Activated CD4-positive, alpha-beta T cell treated with anti-CD3 and anti-CD28 coated beads for 36 hours (primary cell): ENCODE results near the gene KLF7. TPM values are rescaled to one million over a fixed set of nuclear protein-coding genes. Genes with fewer than 3 reads are reported as not detected.

Source experiments
- ATAC-seq: fragments of 200-7000 bp; cut with Tn5 transposase; one replicate; pipeline ENCODE4 v1.10.0; 2021; ENCODE audit warnings: mild to moderate bottlenecking, moderate library complexity
- CTCF ChIA-PET: fragments of 350-600 bp; sonication (Branson Sonifier 250); formaldehyde crosslinking; loops from one replicate; lab custom pipeline; 2021; ENCODE audit warnings: antibody characterized with exemption; lab: Charles Lee
- POLR2A ChIA-PET: fragments of 350-600 bp; sonication (Branson Sonifier 250); formaldehyde crosslinking; loops from one replicate; lab custom pipeline; 2021; ENCODE audit warnings: antibody characterized with exemption, inconsistent platforms; lab: Charles Lee
- DNase-seq: peaks from one replicate; pipeline ENCODE4 v3.0.0-alpha.2; 2020
- H3K27ac Mint-ChIP-seq: one replicate; pipeline ENCODE4 v1.8.0; 2021; ENCODE audit warnings: mixed read lengths
- H3K27me3 Mint-ChIP-seq: one replicate; pipeline ENCODE4 v1.8.0; 2021; ENCODE audit warnings: mixed read lengths
- H3K36me3 Mint-ChIP-seq: one replicate; pipeline ENCODE4 v1.8.0; 2021; ENCODE audit warnings: low read depth, mixed read lengths
- H3K4me1 Mint-ChIP-seq: one replicate; pipeline ENCODE4 v1.8.0; 2021; ENCODE audit warnings: mixed read lengths
- H3K4me3 Mint-ChIP-seq: one replicate; pipeline ENCODE4 v1.8.0; 2021; ENCODE audit warnings: mild to moderate bottlenecking, moderate library complexity, mixed read lengths
- H3K9me3 Mint-ChIP-seq: one replicate; pipeline ENCODE4 v1.8.0; 2021; ENCODE audit warnings: low read depth, mixed read lengths
- intact Hi-C, 2 experiments: fragments of 100-400 bp; cut with DNase I in 1 of 2; cut with micrococcal nuclease in 1 of 2; formaldehyde crosslinking; loops; one replicate each; pipeline versions ENCODE4 v1.14.2 to v1.15.1; 2022 to 2024; cut with DNase I, micrococcal nuclease
- total RNA-seq, 2 experiments: library from RNA; stranded (reverse); gene quantifications; one replicate each; pipeline ENCODE4 v1.2.3, GENCODE V29; 2021

Gene KLF7
- total RNA-seq, 2 experiments from 2014 or later, result 21.9 to 32.7 TPM

DNA sequence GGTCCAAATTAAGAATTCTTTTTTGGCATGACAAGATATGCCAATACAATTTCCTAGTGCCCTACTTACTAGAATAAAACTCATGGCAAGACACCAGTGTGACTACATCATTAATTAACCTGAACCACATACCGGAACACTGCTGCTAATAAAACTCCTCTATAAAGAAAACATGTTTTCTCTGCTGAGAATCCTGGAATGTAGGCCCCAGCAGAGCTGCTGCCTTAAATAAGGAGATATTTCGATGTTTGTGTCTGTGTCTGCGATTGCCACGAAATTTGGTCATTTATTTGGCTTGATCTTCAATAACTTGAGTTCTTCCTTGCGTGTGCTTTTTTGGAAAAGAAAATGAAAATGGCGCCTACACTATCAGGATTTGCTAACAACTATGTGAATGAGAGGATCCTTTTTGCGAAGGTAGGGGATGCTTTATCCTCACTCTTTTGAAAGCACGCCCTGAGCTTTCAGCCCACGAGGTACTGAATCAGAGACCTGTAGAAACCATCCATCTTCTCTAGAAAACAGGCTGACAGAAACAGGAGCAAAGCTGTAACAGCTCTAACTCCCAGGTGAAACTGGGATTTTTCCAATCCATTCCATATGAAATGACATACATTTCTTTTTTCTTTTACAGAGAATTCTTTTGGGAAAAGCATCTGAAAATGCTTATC is 27.0 kb downstream of the KLF7 start:
- Mint-ChIP-seq H3K4me1 (peaks cover 85% of the 10 kb centered on the region), H3K27ac (no peak overlapping the region), H3K9me3 (no peaks in the 10 kb centered on the region), H3K27me3 (no peaks in the 10 kb centered on the region), H3K4me3 (no peak overlapping the region), H3K36me3 (peaks cover 14% of the 10 kb centered on the region)
- CTCF ChIA-PET, result interaction anchor here (1.1 to 1.3 kb wide), 5 partner anchors 10 to 157 kb away, joined by 3 to 7 read pairs (median 4); no protein-coding TSS in a partner anchor
- POLR2A ChIA-PET, result interaction anchor here (0.6 kb wide), 1 partner anchor 346 kb away, joined by 4 read pairs; no protein-coding TSS in a partner anchor
- no peak for ATAC-seq
- no peak for DNase-seq
- intact Hi-C loops, result no loop called here

DNA sequence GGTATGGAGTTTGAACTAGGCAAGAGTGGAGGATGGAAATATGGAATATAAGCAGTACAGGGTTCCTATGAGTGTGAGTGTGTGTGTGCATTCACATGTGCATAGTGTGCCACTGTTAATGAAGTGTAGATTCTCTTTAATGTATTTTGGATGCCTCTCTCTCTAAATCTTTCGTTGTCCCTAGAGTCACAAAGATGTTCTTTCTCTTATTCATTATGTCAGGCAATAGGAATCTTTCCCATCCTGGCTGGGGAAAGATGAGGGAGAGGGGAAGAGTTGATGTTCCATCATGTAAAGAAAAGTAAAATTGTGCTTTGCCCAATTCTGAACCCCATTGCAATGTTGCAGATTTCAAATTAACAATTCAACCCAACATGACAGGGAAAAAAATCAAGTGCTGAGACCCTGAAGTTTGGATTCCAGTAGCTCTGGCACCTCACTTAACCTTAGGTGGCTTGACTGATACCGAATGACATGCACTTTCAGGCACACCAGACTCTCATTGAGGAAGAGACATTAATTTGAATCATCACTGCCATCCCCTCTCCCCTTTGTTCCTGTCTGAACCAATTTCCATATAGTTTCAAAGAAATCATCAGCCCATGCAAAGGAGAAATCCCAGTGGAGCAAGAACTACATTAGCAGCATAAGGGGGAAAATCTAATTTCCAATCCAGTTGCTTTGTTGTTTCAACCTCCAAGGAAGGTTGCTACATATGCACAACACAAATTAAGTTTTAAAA is 28.0 kb downstream of the KLF7 start:
- no peak for DNase-seq
- Mint-ChIP-seq H3K4me3 (no peak overlapping the region), H3K27me3 (no peaks in the 10 kb centered on the region), H3K27ac (peak overlapping the region; percentile 22), H3K4me1 (peaks cover 82% of the 10 kb centered on the region), H3K9me3 (no peaks in the 10 kb centered on the region), H3K36me3 (peaks cover 15% of the 10 kb centered on the region)
- ChIA-PET CTCF (interaction anchor here (0.7 to 1.3 kb wide), 2 partner anchors 18 to 93 kb away, joined by 3 to 4 read pairs; no protein-coding TSS in a partner anchor), POLR2A (no interaction called here)
- ATAC-seq, result no peak
- intact Hi-C loops, result no loop called here

DNA sequence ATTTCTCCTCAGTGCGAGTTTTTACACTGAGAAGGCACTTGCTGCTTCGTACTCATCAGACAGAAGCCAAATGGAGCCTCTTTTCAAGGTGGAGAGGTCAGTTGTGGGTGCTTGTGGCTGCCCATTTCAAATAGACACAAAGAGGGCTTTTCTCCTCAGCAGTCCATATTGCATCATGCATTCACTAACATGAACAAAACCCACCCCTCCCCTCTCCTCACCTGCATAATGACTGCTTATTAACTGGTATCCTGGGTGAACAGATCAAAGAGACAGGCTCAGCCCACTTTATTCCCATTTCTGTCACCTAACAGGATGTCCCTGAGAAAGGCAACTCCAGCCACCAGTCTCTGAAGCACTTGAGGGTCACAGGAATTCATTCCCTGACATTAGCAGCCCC is 28.9 kb downstream of the KLF7 start:
- ChIA-PET CTCF (interaction anchor here (0.7 to 1.4 kb wide), 2 partner anchors 14 to 94 kb away, joined by 3 read pairs; no protein-coding TSS in a partner anchor), POLR2A (interaction anchor here (0.6 kb wide), 1 partner anchor 1272 kb away, joined by 3 read pairs; no protein-coding TSS in a partner anchor)
- no peak overlapping the region for H3K4me3 Mint-ChIP-seq
- no peaks in the 10 kb centered on the region for H3K27me3 Mint-ChIP-seq
- ATAC-seq (no peak), DNase-seq (no peak)
- H3K4me1 Mint-ChIP-seq, result peaks cover 80% of the 10 kb centered on the region
- no peak overlapping the region for H3K27ac Mint-ChIP-seq
- peaks cover 17% of the 10 kb centered on the region for H3K36me3 Mint-ChIP-seq
- intact Hi-C loops, result no loop called here
- H3K9me3 Mint-ChIP-seq, result no peaks in the 10 kb centered on the region

DNA sequence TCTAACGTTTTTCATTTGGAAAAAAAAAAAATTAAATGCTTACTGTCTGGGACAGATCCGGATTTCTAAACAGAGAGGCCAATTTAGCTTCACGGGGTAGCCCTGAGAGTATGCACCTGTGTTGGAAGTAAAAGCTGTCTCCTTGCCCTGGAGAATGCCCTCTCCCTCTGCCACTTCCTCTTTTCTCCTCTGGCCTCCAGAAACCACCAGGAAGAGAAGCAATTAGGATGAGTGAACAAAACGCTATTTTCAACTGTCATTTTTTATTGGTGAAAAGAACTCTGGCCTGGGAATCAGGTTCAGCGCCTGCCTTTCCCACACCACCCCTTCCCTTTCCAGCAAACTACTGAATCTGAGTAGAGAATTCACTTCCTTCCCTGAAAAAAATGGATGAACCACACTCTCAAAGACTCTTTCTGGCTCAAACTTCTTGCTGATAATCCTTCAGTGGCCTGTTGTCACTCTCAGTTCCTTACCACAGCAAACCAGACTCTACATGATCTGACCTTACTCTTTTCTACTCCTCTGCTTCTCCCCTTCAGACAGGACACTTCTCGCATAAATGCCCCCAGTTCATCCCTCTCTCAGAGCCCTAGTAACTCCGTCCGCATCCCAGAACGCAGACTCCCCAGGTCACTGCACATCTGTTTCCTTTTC is 29.8 kb downstream of the KLF7 start:
- DNase-seq (no peak), ATAC-seq (no peak)
- Mint-ChIP-seq H3K27me3 (no peaks in the 10 kb centered on the region), H3K4me1 (peaks cover 80% of the 10 kb centered on the region), H3K9me3 (no peaks in the 10 kb centered on the region), H3K36me3 (peaks cover 19% of the 10 kb centered on the region), H3K27ac (peak overlapping the region; percentile 52), H3K4me3 (no peak overlapping the region)
- CTCF ChIA-PET, result interaction anchor here (0.7 to 1.4 kb wide), 2 partner anchors 11 to 15 kb away, joined by 3 to 4 read pairs; no protein-coding TSS in a partner anchor
- POLR2A ChIA-PET, result no interaction called here
- intact Hi-C loops, result no loop called here

DNA sequence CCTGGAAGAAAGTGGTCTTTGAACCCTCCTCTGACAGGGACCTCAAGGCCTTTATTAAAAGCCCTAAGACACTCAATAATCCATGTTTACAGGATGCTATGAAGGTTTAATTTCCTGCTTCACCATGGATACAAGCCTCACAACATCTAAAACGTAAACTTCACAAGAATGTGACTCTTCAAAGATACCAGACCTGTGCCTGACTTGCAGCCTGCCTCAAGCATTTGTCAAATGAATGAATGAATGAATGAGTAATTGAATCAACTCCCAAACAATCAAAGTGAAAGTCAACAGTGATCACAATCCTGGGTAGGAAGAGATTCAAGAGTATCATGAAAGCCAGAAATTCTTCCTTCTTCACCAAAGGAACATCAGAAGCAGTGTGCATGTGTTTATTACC is 30.4 kb downstream of the KLF7 start:
- Mint-ChIP-seq H3K4me1 (peaks cover 78% of the 10 kb centered on the region), H3K36me3 (peaks cover 21% of the 10 kb centered on the region), H3K27ac (peak overlapping the region; percentile 52), H3K27me3 (no peaks in the 10 kb centered on the region), H3K9me3 (no peaks in the 10 kb centered on the region), H3K4me3 (no peak overlapping the region)
- ChIA-PET CTCF (interaction anchor here (0.7 to 1.4 kb wide), 3 partner anchors 10 to 16 kb away, joined by 3 to 4 read pairs (median 3); no protein-coding TSS in a partner anchor), POLR2A (no interaction called here)
- intact Hi-C loops, result no loop called here
- peak; percentile 17 for DNase-seq
- ATAC-seq, result peak; percentile 60

DNA sequence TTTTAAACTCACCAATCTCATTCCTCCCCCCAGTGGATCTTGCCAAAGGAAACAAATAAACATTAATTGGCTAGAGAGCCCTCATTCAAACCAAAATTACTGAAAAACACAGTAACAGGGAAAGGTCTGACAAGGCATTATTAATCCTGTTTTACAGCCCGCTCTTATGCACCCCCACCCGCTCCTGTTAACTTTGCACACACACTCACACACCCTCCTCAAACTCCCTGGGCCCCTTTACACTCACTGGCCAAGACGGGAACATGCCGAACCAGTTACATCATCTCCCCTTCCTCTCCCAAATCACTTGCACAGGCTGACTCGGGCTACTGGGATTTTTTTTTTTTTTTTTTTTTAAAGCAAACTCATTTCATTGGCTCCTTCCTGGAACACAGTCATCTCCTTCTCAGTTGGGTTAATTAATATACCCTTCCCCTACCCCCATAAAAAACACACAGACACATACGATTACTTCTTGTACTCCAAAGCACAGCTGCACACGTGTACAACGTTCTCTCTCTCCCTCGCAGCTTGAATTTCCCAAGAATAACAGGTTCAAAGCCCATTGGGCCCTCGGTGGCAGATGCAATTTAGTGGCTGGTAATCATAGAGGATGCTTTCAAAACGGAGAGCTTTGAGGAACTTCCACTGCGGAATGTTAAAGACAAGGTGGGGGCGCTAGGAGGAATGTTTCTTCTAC is 31.8 kb downstream of the KLF7 start:
- Mint-ChIP-seq H3K36me3 (peaks cover 20% of the 10 kb centered on the region), H3K4me1 (peaks cover 77% of the 10 kb centered on the region), H3K4me3 (no peak overlapping the region), H3K27me3 (no peaks in the 10 kb centered on the region), H3K9me3 (no peaks in the 10 kb centered on the region), H3K27ac (peak overlapping the region; percentile 3)
- ATAC-seq, result no peak
- intact Hi-C loops, result no loop called here
- ChIA-PET CTCF (interaction anchor here (0.5 to 0.6 kb wide), 2 partner anchors 27 to 149 kb away, joined by 3 read pairs; no protein-coding TSS in a partner anchor), POLR2A (no interaction called here)
- no peak for DNase-seq

DNA sequence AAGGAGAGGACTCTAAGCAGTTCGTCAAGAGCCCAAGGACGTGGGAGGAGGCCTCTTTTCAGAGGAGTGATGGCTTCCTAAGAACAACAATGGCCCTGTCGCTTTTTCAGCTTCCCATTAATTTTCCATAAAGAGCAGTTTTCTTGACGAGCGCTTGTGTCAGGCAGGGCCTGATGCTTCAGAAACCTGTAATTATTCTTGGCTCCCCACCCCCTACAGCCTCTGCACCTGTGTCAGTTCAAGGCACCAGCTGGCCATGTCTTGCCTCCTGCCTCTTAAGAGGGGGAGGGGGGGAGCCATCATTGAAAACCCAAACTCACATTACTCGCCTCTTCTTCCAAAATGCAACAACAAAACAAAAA is 32.3 kb downstream of the KLF7 start:
- CTCF ChIA-PET, result interaction anchor here (0.6 to 2.4 kb wide), 3 partner anchors 8 to 148 kb away, joined by 3 to 7 read pairs (median 5); no protein-coding TSS in a partner anchor
- no peaks in the 10 kb centered on the region for H3K27me3 Mint-ChIP-seq
- H3K27ac Mint-ChIP-seq, result no peak overlapping the region
- H3K4me1 Mint-ChIP-seq, result peaks cover 74% of the 10 kb centered on the region
- H3K9me3 Mint-ChIP-seq, result no peaks in the 10 kb centered on the region
- H3K4me3 Mint-ChIP-seq, result no peak overlapping the region
- ATAC-seq, result no peak
- H3K36me3 Mint-ChIP-seq, result peaks cover 20% of the 10 kb centered on the region
- DNase-seq, result no peak
- POLR2A ChIA-PET, result no interaction called here
- intact Hi-C loops, result no loop called here

DNA sequence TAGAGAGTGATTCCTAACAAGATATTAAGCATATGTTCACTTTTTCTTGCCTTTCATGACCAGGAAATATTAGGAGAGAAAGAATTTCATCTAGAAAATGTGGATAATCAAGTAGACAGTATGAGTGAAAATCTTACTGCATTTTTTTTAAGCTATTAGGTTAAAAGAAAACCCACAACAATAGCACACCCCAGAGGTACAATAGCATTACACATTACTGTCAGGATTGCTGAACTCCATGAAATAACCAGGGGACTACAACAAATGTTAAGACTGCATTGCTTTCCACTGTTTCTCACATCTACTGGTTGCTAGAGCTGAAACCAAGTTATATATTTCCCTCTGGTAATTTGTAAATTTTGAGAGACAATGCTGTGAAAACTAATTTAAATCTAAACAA is 33.7 kb downstream of the KLF7 start:
- ChIA-PET CTCF (interaction anchor here (0.6 to 2.4 kb wide), 4 partner anchors 10 to 574 kb away, joined by 3 to 7 read pairs (median 6); no protein-coding TSS in a partner anchor), POLR2A (interaction anchor here (0.7 kb wide), 1 partner anchor 12 kb away, joined by 3 read pairs; no protein-coding TSS in a partner anchor)
- peaks cover 67% of the 10 kb centered on the region for H3K4me1 Mint-ChIP-seq
- DNase-seq (no peak), ATAC-seq (no peak)
- H3K36me3 Mint-ChIP-seq, result peaks cover 23% of the 10 kb centered on the region
- H3K9me3 Mint-ChIP-seq, result no peaks in the 10 kb centered on the region
- no peak overlapping the region for H3K4me3 Mint-ChIP-seq
- no peaks in the 10 kb centered on the region for H3K27me3 Mint-ChIP-seq
- intact Hi-C loops, result no loop called here
- H3K27ac Mint-ChIP-seq, result no peak overlapping the region

DNA sequence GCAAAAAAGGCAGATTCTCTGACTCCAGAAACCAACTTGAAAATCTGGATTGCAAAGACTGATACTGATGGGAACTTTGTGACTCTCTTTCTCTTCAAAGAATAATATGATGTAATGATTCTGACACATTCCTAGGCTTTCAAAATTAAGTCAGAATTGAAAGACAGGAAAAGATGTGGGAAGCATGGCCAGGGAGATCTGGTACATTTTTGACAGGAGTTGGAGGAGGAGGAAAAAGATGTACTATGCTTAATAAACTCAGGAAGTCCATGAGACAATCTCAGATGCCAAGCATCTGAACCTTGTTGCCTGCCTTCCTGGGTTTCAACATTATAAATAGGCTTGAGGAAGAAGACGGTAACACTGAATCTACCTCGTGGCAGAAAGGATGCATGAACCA is 34.2 kb downstream of the KLF7 start:
- peaks cover 23% of the 10 kb centered on the region for H3K36me3 Mint-ChIP-seq
- ChIA-PET CTCF (interaction anchor here (1.3 to 2.4 kb wide), 4 partner anchors 10 to 28 kb away, joined by 3 to 7 read pairs (median 6); no protein-coding TSS in a partner anchor), POLR2A (interaction anchor here (0.7 to 1.0 kb wide), 2 partner anchors 11 to 12 kb away, joined by 3 read pairs; no protein-coding TSS in a partner anchor)
- DNase-seq (no peak), ATAC-seq (no peak)
- H3K27ac Mint-ChIP-seq, result peak overlapping the region; percentile 32
- no peak overlapping the region for H3K4me3 Mint-ChIP-seq
- H3K4me1 Mint-ChIP-seq, result peaks cover 69% of the 10 kb centered on the region
- H3K27me3 Mint-ChIP-seq, result no peaks in the 10 kb centered on the region
- intact Hi-C loops, result no loop called here
- H3K9me3 Mint-ChIP-seq, result no peaks in the 10 kb centered on the region

DNA sequence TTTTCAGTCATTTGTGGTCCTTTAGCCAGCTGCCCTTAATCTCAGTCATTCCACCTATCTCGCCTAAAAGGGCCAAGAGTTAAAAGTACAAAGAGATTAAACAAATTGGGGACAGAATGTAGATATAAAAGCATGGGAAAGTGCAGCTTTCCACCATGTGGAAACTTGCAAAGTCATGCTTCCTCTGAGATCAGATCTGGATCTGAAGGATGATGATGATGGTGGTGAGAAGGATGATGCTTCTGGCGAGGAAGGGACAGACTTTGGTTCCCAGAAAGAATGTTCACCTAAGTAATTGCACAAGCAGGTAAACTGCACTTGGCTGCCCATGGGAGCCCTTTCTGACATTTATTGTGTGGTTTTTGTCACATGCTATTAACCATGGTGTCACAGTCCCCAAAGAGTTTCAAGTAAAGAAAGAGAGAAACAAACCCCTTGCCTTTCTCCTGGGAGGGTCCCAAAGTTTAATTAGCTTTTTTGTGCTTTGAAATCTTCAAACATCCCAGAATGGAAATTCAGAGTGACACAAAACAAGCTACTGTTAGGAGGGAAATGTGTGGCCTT is 34.7 kb downstream of the KLF7 start:
- H3K27ac Mint-ChIP-seq, result peak overlapping the region; percentile 32
- H3K36me3 Mint-ChIP-seq, result peaks cover 18% of the 10 kb centered on the region
- intact Hi-C loops, result no loop called here
- peaks cover 69% of the 10 kb centered on the region for H3K4me1 Mint-ChIP-seq
- CTCF ChIA-PET, result interaction anchor here (1.3 to 2.4 kb wide), 3 partner anchors 10 to 27 kb away, joined by 3 to 7 read pairs (median 6); no protein-coding TSS in a partner anchor
- POLR2A ChIA-PET, result interaction anchor here (0.6 to 1.0 kb wide), 3 partner anchors 10 to 35 kb away, joined by 3 read pairs; no protein-coding TSS in a partner anchor
- H3K27me3 Mint-ChIP-seq, result no peaks in the 10 kb centered on the region
- no peaks in the 10 kb centered on the region for H3K9me3 Mint-ChIP-seq
- no peak overlapping the region for H3K4me3 Mint-ChIP-seq
- DNase-seq (no peak), ATAC-seq (no peak)
